CD14-positive monocyte (primary cell): ENCODE measurements around the gene GCG. TPM values are rescaled to one million over a fixed set of nuclear protein-coding genes. Genes with fewer than 3 reads are reported as not detected.

Experiments
- DNase-seq, 3 donors: peaks; one replicate each; pipeline ENCODE4 v3.0.0-alpha.2; 2011 to 2022
- H2AFZ ChIP-seq: 2 replicates; pipeline ENCODE4 v1.6.0; 2012; ENCODE audit warnings: mild to moderate bottlenecking, low read depth, low read length, inconsistent platforms; ENCODE audit not compliant: insufficient read depth, poor library complexity, severe bottlenecking
- H3K27ac ChIP-seq, 2 donors: 1 replicate in 1 of 2; 2 replicates in 1 of 2; pipeline ENCODE4 v1.5.1; 2012 to 2013; ENCODE audit warnings: low read length in 2 of 2, control low read depth in 1 of 2, inconsistent platforms in 1 of 2, low read depth in 1 of 2, mild to moderate bottlenecking in 1 of 2
- H3K27me3 ChIP-seq, 2 donors: one replicate each; pipeline versions ENCODE4 v1.6.0 to v1.6.1; 2011 to 2013; ENCODE audit warnings: low read length in 2 of 2; ENCODE audit not compliant: control insufficient read depth in 2 of 2, insufficient read depth in 2 of 2
- H3K36me3 ChIP-seq, 2 donors: replicated peaks in 1 of 2; 1 replicate in 1 of 2; 2 replicates in 1 of 2; pipeline versions ENCODE4 v1.5.1 to v1.6.1; 2012 to 2013; ENCODE audit warnings: low read length in 2 of 2, control low read depth in 1 of 2, inconsistent platforms in 1 of 2, mild to moderate bottlenecking in 1 of 2; ENCODE audit not compliant: insufficient read depth in 2 of 2, control insufficient read depth in 1 of 2
- H3K4me1 ChIP-seq, 2 donors: 1 replicate in 1 of 2; 2 replicates in 1 of 2; pipeline versions ENCODE4 v1.5.1 to v1.6.1; 2012 to 2013; ENCODE audit warnings: low read length in 2 of 2, control low read depth in 1 of 2, inconsistent platforms in 1 of 2, mild to moderate bottlenecking in 1 of 2, moderate library complexity in 1 of 2; ENCODE audit not compliant: insufficient read depth in 2 of 2, control insufficient read depth in 1 of 2
- H3K4me2 ChIP-seq: replicated peaks from 2 replicates; pipeline ENCODE3; 2012; ENCODE audit warnings: low read length, moderate library complexity, mild to moderate bottlenecking; ENCODE audit not compliant: poor library complexity, severe bottlenecking; ENCODE audit errors: extremely low read depth
- H3K4me3 ChIP-seq, 3 experiments: fragments of 200-600 bp in 1 of 3; sonication (generic) in 1 of 3; replicated peaks in 1 of 3; 1 replicate in 2 of 3; 2 replicates in 1 of 3; pipeline ENCODE4 v1.5.1; 2011 to 2013; ENCODE audit warnings: low read length in 3 of 3, mild to moderate bottlenecking in 3 of 3, control low read depth in 2 of 3, low read depth in 2 of 3, inconsistent platforms in 1 of 3, moderate library complexity in 1 of 3
- H3K79me2 ChIP-seq: 2 replicates; pipeline ENCODE4 v1.6.0; 2012; ENCODE audit warnings: mild to moderate bottlenecking, control low read depth, inconsistent platforms, low read length, moderate library complexity; ENCODE audit not compliant: insufficient read depth
- H3K9ac ChIP-seq: 2 replicates; pipeline ENCODE4 v1.6.0; 2017; ENCODE audit warnings: low read length, mild to moderate bottlenecking; ENCODE audit not compliant: insufficient read depth, poor library complexity, severe bottlenecking
- H3K9me3 ChIP-seq, 2 donors: replicated peaks in 1 of 2; 1 replicate in 1 of 2; 2 replicates in 1 of 2; pipeline versions ENCODE4 v1.5.1 to v1.6.1; 2012 to 2013; ENCODE audit warnings: low read length in 2 of 2, control low read depth in 1 of 2; ENCODE audit not compliant: control insufficient read depth in 1 of 2, insufficient read depth in 1 of 2
- H4K20me1 ChIP-seq: 2 replicates; pipeline ENCODE4 v1.6.0; 2012; ENCODE audit warnings: mild to moderate bottlenecking, low read length, control low read depth, moderate library complexity; ENCODE audit not compliant: insufficient read depth
- H3K27ac Mint-ChIP-seq, 7 donors: one replicate each; pipeline ENCODE4 v1.8.0; 2020; ENCODE audit warnings: mild to moderate bottlenecking in 7 of 7, mixed read lengths in 7 of 7, moderate library complexity in 6 of 7, inconsistent platforms in 2 of 7
- H3K27me3 Mint-ChIP-seq, 3 donors: one replicate each; pipeline ENCODE4 v1.8.0; 2021 to 2022; ENCODE audit warnings: low read depth in 3 of 3, mild to moderate bottlenecking in 3 of 3, mixed read lengths in 3 of 3, moderate library complexity in 3 of 3, inconsistent platforms in 1 of 3
- H3K36me3 Mint-ChIP-seq, 2 donors: one replicate each; pipeline ENCODE4 v1.8.0; 2020; ENCODE audit warnings: mixed read lengths in 2 of 2, inconsistent platforms in 1 of 2, mild to moderate bottlenecking in 1 of 2
- H3K4me1 Mint-ChIP-seq: one replicate; pipeline ENCODE4 v1.8.0; 2020; ENCODE audit warnings: mild to moderate bottlenecking, mixed read lengths
- H3K4me3 Mint-ChIP-seq, 2 donors: one replicate each; pipeline ENCODE4 v1.8.0; 2020; ENCODE audit warnings: mild to moderate bottlenecking in 2 of 2, mixed read lengths in 2 of 2, moderate library complexity in 1 of 2
- H3K9me3 Mint-ChIP-seq, 7 donors: one replicate each; pipeline ENCODE4 v1.8.0; 2020 to 2022; ENCODE audit warnings: mixed read lengths in 7 of 7, mild to moderate bottlenecking in 6 of 7, moderate library complexity in 6 of 7, inconsistent platforms in 2 of 7
- WGBS: methylation state at CpG from one replicate; pipeline ENCODE4 v1.1.5; 2013; ENCODE audit warnings: missing lambda C conversion rate; ENCODE audit not compliant: insufficient coverage; 5-methylcytosine and 5-hydroxymethylcytosine counted together
- intact Hi-C, 2 donors: fragments of 100-400 bp; cut with micrococcal nuclease; formaldehyde crosslinking; loops; one replicate each; pipeline versions ENCODE4 v1.15.0 to v1.15.1; 2023
- polyA plus RNA-seq, 3 donors: library from polyadenylated mRNA; depleted of rRNA in 1 of 3; unstranded in 2 of 3; stranded (reverse) in 1 of 3; fragments of 300-500 nt in 2 of 3; fragments of >200 nt in 1 of 3; fragmentation: Illumina TruSeq in 2 of 3; gene quantifications; 1 replicate in 2 of 3; 2 replicates in 1 of 3; pipeline ENCODE4 v1.2.3, GENCODE V29; 2012 to 2021
- TF ChIP-seq, protein P1 (sequence below): fragments of 200-600 bp; IDR thresholded peaks from one replicate; pipeline ENCODE4 v1.8.0; 2022; ENCODE audit warnings: antibody characterized with exemption, mild to moderate bottlenecking

The GCG gene
- polyA plus RNA-seq, 3 donors, result not detected

DNA sequence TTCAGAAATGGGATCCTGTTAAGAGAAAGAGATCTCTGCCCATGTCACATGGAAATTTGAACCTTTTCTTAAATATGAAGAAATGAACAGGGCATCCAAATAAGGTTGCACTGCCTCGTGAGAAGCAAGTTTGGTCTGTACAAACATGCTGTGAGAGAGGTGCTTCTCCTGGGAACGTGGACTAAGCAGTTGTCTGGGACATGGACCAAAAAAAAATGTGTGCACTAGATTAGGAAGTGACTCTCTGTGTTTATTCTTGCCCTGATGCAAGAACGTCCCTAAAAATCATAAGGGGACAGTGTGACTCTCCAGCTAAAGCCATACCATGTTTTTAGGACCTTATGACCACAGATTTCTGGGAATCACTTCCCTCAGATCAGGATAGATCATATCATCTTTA, 23.7 kb upstream of the GCG start:
- TF ChIP-seq, protein P1, sequence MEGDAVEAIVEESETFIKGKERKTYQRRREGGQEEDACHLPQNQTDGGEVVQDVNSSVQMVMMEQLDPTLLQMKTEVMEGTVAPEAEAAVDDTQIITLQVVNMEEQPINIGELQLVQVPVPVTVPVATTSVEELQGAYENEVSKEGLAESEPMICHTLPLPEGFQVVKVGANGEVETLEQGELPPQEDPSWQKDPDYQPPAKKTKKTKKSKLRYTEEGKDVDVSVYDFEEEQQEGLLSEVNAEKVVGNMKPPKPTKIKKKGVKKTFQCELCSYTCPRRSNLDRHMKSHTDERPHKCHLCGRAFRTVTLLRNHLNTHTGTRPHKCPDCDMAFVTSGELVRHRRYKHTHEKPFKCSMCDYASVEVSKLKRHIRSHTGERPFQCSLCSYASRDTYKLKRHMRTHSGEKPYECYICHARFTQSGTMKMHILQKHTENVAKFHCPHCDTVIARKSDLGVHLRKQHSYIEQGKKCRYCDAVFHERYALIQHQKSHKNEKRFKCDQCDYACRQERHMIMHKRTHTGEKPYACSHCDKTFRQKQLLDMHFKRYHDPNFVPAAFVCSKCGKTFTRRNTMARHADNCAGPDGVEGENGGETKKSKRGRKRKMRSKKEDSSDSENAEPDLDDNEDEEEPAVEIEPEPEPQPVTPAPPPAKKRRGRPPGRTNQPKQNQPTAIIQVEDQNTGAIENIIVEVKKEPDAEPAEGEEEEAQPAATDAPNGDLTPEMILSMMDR, result no peak
- intact Hi-C loops, result no loop called here
- H3K9me3 Mint-ChIP-seq, result no peaks in the 10 kb centered on the region
- H3K36me3 Mint-ChIP-seq, result no peaks in the 10 kb centered on the region
- H3K36me3 ChIP-seq, result no peaks in the 10 kb centered on the region
- H3K4me3 Mint-ChIP-seq, result no peak overlapping the region
- H3K4me2 ChIP-seq, result no peak overlapping the region
- no peak overlapping the region for H3K4me3 ChIP-seq
- H3K27ac ChIP-seq, result no peak overlapping the region
- H3K9ac ChIP-seq, result no peak overlapping the region
- H3K4me1 ChIP-seq, result no peaks in the 10 kb centered on the region
- H2AFZ ChIP-seq, result no peak overlapping the region
- DNase-seq, result no peak
- no peaks in the 10 kb centered on the region for H3K27me3 Mint-ChIP-seq
- 74% methylated on average over 3 of the region's 3 CpGs for WGBS
- no peaks in the 10 kb centered on the region for H4K20me1 ChIP-seq
- no peaks in the 10 kb centered on the region for H3K79me2 ChIP-seq
- H3K9me3 ChIP-seq, result no peaks in the 10 kb centered on the region
- peaks cover 0 to 2% of the 10 kb centered on the region in 2 donors for H3K27me3 ChIP-seq
- no peak overlapping the region for H3K27ac Mint-ChIP-seq
- no peaks in the 10 kb centered on the region for H3K4me1 Mint-ChIP-seq

- Histone ChIP-seq H3K36me3 (no peaks in the 10 kb centered on the region), H3K27ac (no peak overlapping the region), H3K4me1 (no peaks in the 10 kb centered on the region), H3K4me2 (no peak overlapping the region), H3K79me2 (no peaks in the 10 kb centered on the region), H3K9me3 (no peaks in the 10 kb centered on the region), H2AFZ (no peak overlapping the region), H3K9ac (no peak overlapping the region), H3K27me3 (peaks cover 0 to 2% of the 10 kb centered on the region in 2 donors), H3K4me3 (no peak overlapping the region), H4K20me1 (no peaks in the 10 kb centered on the region)
- Mint-ChIP-seq H3K27ac (no peak overlapping the region), H3K27me3 (peaks cover 0 to 1% (median 0%) of the 10 kb centered on the region in 3 donors), H3K4me3 (no peak overlapping the region), H3K36me3 (no peaks in the 10 kb centered on the region), H3K4me1 (no peaks in the 10 kb centered on the region), H3K9me3 (no peaks in the 10 kb centered on the region)
- intact Hi-C loops, result no loop called here
- WGBS, result no CpG with 5 or more reads among the region's 5 CpGs
- no peak for DNase-seq
- TF ChIP-seq, protein P1, result no peak
Measured at GRCh38 chr2:162174746-162175145, 22.7 kb upstream of the GCG start.
